HG03175 (cell line): ENCODE results near the gene ANAPC4.

Experiments
- ATAC-seq: cut with Tn5 transposase; IDR thresholded peaks from one replicate; pipeline ENCODE4 v1.9.1; 2021; ENCODE audit warnings: mild to moderate bottlenecking, moderate library complexity; ENCODE audit not compliant: unreplicated experiment

The ANAPC4 gene

GRCh38 chr4:25430630-25431029 is 53.6 kb downstream of the ANAPC4 start:
- no peak for ATAC-seq

DNA sequence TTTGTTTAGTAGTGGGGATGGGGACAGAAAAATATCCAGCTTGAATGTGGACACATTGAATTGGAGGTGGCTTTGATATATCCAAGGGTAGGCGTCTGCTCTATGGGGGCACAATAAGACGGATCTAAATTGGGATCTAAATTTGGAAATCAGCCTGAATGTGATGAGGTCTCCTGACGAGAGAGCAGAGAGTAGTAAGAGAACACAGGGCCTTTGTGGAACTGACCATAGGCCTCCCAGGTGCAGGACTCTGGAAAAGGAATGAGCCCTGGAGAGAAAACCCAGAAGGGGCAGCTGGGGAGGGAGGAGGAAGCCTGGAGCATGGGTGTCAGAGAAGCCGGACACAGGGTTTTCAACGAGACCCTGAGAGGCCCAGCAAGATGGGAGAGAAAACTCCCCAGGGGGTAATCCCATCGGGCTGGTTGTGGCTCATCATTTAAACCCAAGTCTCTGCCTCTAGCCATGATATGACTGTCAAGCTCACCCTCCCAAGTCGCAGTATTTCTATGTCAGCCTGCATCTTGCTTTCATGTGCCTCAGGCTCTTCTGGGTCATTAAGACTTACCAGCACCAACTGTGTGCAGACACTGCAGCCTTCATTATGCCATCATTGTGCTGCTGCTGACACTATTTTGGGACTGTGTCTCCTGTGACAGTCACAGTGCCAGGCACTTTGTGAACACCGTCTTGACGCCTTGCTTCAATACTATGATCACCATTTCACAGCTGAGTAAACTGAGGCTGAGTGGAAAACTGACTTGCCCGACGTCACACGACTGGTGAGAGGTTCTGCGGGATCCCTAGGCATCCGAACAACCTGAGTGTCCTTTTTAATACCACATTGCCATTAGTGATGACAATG is 57.1 kb downstream of the ANAPC4 start:
- ATAC-seq = no peak

DNA sequence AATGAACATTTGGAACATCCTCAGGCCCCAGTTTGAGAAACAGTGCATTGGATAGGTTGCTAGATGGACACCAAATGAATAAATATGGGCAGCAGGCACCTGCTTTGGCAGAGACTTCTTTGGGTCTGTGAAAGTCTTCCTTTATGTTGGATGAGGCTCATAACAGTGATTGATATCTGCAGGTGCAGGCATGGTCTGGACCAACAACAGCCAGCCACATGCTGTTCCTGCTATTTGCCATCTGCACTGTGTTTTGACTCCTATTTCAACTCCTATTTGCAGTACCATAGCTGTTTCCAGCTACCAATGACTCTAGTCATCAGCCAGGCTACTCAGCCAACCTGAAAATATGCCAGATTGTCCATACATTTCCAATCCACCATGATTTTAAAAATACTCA is 60.9 kb downstream of the ANAPC4 start:
- no peak for ATAC-seq

DNA sequence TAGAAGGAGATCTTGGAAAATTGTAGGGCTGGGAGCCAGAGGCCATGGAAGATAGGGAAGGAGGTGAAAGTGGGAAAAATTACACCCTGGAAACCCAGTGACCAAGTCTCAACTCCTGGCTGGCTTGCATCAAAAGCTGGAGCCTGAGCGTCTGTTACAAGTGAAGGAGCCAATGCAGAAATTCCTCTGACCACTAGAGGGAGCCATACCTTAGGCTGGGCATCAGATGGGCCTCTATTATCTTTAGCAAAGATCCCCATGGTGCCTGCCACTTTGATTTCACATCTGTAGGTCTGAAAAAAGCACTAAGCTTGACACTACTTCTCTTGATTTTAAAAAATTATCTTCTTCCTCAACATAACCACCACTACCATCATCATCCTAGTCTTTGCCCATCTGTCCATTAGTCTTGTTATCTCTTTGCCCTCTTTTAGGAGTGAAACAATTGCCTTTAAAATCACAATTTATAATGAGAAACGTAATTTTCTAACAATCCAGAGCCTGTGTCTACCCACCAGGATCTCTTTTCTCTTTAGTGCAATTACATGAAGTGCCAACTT is 62.9 kb downstream of the ANAPC4 start:
- ATAC-seq = peak; percentile 89

- no peak for ATAC-seq
Observed at GRCh38 chr4:25440478-25441030, 63.5 kb downstream of the ANAPC4 start.

DNA sequence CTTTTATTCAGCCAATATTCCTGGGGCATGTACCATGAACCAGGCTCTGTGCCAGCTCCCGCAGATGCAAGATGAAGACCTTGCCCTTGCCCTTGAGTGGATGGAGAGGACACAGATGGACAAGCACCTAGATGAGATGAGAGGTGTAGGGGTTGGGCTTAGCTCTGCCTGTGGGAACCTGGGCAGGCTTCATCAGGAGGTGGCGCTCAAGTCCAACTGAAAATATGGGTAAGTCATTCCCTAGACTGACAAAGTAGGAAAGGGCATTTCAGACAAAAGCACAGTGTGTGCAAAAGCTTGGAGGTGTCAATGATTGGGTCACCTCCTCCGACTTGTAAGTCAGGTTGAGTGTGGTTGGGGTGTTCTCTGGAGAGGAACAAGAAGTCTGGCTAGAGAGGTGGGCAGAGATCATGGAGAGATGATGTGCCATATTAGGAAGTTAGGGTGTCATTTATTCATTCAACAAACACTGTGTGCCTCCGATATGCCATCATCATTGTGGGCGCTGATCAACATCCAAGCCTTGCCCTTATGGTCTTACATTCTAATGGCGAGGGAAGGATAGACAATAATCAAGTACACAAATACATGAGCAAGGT is 64.6 kb downstream of the ANAPC4 start:
- ATAC-seq = no peak

- no peak for ATAC-seq
Observed at GRCh38 chr4:25442863-25443307, 65.8 kb downstream of the ANAPC4 start.

GRCh38 chr4:25443851-25444250 is 66.8 kb downstream of the ANAPC4 start:
- ATAC-seq = no peak

DNA sequence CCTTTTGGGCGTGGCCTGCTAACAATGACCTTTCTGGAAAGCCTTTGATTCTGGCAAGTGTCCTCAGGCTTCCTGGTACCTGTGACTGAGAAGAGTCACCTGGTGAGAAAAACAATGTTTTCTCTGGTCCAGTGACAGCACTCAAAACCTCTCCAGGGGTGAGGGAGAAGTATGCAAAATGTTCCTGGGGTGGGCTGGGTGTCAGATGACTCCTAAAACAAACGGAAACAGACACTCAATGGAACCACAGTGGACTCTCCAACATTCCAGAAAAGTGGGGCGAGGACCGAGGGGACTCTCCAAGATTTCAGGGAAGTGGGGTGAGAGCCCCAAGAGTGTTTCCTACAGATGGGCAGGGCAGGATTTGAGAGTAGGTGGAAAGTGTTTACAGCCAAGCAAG is 69.5 kb downstream of the ANAPC4 start:
- ATAC-seq = no peak

- ATAC-seq = no peak
Observed at GRCh38 chr4:25448379-25449109, 71.5 kb downstream of the ANAPC4 start.

DNA sequence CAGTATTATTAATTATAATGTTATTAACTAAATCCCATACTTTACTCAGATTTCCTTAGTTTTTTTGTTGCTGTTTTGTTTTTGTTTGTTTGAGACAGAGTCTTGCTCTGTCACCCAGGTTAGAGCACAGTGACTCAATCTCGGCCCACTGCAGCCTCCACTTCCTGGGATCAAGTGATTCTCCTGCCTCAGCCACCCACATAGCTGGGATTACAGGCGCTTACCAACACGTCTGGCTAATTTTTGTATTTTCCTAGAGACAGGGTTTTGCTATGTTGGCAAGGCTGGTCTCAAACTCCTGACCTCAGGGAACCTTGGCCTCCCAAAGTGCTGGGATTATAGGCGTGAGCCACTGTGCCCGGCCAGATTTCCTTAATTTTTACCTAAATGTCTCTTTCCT is 72.2 kb downstream of the ANAPC4 start:
- no peak for ATAC-seq

- ATAC-seq = no peak
Observed at GRCh38 chr4:25449688-25450087, 72.6 kb downstream of the ANAPC4 start.

DNA sequence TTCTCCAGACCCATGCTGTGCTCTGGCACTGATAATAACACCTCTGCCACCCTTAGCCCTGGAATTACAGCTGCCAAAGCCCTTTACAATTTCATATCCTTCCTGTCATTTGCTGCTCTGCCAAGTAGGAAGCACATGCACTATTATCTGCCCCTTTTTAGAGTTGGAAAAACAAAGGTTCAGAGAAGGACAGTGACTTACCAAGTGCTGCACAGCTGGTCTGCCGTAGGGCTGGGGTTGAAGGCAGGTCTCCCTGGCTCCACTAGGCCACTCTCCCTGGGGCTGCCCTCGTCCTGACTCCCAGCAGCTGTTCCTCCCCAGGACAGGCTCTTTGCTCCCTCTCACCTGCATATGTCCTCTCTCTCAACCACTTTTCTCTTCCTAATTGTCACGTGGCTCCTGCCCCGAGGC is 73.4 kb downstream of the ANAPC4 start:
- ATAC-seq = no peak

- no peak for ATAC-seq
Observed at GRCh38 chr4:25451676-25452075, 74.6 kb downstream of the ANAPC4 start.

GRCh38 chr4:25452081-25452480 is 75.0 kb downstream of the ANAPC4 start:
- ATAC-seq = no peak

GRCh38 chr4:25454476-25454875 is 77.4 kb downstream of the ANAPC4 start:
- no peak for ATAC-seq

DNA sequence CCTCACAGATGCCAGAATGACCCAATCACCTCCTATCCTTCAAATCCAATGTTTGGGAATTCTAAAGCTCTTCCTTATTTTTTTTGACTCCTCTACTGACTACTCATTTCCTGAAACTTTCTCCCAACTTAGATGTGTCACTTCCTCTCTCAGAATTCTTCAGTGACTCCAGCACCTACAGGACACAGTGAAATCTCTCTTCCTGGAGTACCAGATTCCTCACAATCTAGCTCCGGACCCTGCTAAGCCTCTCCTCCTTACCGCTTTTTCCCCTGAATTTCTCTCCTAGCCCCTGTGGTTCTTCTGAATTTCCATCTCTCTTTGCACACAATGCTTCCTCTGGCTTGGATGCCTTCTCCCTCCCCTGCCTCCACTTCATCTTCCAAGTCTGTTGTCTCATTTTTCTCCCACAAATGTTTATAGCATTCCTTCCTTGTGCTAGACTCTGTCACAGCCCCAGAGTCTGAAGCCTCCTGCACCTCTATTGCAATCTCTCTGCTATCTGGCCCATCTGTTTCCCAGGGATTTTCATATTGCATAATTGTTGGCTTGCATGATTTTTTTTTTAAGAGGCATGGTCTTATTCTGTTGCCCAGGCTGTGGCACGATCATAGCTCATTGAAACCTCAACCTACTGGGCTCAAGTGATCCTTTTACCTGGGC is 80.1 kb downstream of the ANAPC4 start:
- no peak for ATAC-seq

DNA sequence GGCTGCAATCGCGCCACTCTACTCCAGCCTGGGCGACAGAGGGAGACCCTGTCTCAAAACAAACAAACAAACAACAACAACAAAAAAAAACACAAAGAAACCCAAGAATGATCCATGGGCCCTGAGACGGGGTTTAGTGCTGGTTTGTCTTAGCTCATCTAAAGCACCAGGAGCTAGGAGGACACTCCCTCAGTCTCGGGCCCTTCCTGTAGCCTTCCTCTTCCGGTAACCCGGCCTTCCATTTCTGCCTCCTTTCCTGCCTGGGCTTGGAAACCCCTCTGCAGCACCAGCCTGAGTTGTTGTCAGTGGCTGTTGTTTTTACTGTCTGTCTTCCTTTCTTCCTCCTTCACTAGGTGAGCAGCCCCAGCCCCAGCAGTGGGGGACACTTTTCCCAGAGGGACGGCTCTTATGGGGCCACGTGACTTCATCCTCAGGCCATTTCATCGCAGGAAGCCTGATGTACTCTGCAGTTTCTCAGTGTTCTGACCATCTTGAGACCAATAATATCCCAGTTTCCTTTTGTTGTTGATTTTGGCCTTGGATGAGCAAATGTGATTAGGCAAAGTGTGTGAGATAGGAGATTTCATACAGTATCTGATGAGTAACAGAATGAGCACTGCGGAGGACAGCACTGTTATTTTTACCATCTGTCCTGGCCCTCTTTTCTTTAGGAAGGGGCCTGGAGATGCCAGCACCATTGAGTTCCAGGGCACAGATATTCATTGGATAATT is 90.1 kb downstream of the ANAPC4 start:
- no peak for ATAC-seq

DNA sequence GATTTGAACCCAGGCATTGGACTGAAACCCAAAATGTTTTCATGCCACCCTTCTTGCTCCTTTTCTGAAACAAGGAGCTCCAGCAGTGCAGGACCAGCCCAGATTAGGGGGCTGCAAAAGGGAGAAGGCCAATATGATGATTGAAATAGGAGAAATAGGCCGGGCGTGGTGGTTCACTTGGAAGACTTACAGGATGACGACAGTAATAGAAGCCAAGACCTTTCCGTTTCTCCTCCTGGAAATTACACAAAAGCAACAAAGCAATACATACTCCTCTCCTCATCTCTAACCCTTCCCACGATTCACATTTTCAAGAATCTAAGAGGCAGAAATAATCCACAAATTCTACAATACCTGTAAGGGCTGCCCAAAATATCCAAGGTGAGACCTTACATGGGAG is 90.8 kb downstream of the ANAPC4 start:
- no peak for ATAC-seq
